Stimulated activated CD8-positive, alpha-beta memory T cell treated with anti-CD3 and anti-CD28 coated beads, Interleukin-15, amount 100 ng/mL, for 24 hours (primary cell): ENCODE data around the gene CELA1.

ENCODE experiments used
- DNase-seq: peaks from one replicate; pipeline ENCODE4 v3.0.0-alpha.2; 2020; ENCODE audit warnings: low read depth

Gene CELA1

DNA sequence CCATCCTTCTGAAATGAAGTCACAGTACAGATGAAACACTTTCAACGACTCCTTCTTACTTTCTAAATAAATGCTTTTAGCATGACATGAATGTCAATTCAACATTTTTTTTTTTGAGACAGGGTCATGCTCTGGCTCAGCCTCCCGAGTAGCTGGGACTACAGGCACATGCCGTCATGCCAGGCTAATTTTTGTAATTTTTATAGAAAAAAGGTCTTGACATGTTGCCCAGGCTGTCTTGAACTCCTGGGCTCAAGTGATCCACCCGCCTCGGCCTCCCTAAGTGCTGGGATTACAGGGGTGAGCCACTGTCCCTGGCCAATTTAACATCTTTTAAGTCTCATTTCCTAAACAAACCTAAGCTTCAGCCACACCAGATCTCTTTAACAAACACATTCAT, 28.4 kb upstream of the CELA1 start:
- no peak for DNase-seq

DNA sequence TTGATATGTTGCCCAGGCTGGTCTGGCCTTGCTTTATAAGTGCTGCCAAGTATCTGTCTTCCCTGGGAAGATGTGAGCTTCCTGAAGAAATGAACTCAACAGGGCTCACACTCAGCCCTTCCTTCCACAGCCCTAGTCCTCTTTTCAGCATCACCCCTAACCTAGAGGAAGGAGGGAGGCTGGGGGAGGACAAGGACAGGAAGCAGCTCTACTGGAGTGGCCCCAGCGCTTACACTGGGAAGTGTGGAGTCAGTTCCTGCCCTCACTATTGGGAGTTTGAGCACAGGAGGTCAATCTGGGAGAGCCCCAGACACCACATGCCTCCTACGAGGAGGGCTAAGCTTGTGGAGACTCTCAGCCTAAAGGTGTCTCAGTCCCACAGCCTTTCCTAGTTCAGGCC, 27.9 kb upstream of the CELA1 start:
- no peak for DNase-seq

DNA sequence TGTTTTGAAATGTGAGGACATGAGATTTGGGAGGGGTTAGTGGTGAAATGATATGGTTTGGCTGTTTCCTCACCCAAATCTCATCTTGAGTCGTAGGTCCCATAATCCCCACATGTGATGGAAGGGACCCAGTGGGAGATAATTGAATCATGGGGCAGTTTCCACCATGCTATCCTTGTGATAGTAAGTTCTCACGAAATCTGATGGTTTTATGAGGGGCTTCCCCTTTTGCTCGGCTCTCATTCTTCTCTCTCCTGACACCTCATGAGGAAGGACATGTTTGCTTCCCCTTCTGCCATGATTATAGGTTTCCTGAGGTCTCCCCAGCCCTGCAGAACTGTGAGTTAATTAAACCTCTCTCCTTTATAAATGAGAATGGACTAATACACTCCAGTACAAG, 26.7 kb upstream of the CELA1 start:
- no peak for DNase-seq

DNA sequence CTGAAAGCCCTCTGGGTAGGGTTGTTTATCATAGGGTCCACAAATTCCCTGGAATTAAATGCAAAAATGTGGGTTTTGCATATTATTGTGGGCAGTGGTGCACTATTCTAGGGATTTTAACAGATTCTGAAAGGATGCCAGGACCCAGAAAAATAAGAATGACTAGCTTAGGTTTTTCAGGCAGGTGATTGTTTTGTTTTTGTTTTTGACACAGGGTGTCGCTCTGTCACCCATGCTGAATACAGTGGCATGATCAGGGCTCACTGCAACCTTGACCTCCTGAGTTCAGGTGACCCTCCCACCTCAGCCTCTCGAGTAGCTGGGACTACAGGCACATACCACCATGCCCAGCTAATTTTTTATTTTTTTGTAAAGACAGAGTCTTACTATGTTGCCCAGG, 25.5 kb upstream of the CELA1 start:
- DNase-seq = no peak

DNA sequence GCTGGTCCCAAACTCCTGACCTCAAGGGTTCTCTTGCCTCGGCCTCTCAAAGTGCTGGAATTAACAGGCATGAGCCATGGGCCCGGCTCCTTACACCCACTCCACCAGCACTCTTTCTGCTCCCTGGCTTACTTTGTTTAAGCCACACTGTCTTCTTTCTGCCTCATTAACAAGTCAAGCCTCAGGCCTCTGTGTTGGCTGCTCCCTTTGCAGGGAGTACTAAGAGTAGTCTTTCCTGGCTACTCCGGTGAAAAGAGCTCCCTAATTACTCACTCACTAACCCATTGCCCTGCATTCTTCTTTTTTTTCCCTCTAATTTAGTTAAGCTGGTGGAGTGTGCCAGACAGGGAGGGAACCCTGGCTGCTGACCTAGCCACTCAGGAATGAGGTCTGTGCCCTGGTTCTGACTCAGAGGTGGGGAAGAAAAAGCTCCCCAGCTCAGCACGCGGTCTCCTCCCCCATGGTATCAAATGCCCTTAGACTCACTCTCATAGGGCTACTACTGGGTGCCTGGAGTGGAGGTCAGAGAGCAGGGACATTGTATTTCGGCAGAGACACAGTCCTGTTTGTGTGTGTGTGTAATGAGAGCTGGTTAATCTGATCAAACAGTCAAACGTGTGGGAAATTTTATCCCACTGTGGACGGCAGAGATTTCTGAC, 24.9 kb upstream of the CELA1 start:
- DNase-seq = no peak

DNA sequence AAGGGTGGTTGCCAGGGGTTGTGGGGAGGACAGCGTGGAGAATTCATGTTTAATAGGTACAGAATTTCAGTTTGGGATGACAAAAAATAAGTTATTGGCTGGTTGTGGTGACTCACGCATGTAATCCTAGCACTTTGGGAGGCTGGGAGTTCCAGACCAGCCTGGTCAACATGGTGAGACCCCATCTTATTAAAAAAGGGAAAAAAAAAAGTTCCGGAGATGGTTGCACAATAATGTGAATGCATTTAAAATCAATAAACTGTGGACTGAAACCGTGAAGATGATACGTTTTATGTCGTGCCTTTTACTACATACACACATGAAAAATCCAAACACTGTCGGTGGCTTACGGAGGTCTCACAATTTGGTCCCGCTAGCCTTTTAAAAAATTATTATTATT, 24.2 kb upstream of the CELA1 start:
- no peak for DNase-seq

DNA sequence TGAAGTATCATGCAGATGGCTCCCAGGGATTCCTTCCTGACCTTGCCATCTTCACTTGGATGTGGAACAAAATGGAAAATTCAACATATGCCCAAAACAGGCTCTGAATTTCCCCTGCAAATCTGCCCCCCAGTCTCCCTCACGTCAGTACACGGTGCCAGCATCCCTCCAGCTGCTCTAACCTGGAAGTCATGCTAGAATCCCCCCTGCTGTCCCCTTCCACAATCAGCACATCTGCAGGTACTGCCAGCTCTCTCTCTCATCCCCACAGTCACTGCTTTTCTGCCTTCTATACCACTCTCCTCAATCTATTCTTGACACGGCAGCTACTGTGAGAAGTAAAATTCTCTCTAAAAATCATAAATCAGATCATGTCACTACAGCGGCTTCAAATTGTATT, 23.1 kb upstream of the CELA1 start:
- DNase-seq = no peak

DNA sequence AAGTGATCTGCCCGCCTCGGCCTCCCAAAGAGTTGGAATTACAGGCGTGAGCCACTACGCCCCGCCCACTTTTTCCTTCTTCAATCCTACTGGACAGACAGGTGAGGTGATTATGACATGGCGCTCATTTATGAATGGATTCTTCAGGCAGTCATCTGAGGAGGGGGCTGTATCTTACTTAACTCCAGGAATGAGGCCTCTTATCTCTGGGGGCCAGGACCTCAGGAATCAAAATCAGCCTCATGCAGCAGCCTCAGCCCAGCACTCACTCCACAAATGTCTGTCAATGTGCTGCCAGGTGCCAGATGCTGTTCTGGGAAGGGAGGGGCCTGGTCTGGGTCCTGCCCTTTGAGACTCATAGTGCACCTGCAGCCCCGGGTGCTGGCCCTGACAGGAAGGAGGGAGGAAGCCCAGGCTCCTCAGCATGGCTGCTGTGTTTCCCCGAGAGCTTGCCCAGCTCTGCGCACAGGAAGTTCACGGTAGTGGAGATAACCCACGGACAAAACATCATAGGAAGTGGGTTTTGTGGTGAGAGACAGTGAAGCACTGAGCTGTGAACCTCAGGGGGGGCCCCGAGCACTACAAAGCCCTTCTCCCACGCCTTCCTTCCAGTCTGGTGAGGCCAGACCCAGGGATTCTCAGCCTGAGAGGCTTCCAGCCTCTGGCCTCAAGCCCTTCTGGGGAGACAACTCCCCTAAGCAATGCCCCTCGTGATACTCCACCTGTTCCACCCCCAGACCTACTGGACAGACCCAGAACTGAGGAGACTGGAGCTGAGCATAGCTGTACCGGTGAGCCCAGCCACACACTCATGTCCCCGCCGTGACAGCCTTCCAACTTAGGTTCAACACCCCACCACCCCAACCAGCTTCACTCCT, 22.4 kb upstream of the CELA1 start:
- DNase-seq = peak; percentile 48

DNA sequence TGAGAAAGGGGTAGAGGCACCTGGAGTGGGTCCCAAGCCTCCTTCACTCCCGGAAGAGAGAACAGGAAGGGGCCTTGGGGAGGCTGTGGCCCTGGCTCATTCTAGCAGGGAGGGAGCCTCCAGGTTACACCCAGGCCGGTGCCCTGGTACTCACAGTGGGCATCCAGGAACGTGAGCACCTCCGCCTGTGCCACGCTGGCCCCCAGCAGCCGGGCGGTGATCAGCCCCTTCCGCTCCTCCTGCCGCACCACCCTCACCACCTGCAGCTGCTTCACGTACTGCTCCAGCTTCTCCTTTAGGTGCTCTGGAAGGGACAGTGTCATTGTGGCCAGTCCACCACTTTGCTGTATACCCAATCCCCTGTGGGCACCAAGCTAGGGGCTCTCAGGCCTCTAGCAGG, 18.8 kb upstream of the CELA1 start:
- DNase-seq = no peak

DNA sequence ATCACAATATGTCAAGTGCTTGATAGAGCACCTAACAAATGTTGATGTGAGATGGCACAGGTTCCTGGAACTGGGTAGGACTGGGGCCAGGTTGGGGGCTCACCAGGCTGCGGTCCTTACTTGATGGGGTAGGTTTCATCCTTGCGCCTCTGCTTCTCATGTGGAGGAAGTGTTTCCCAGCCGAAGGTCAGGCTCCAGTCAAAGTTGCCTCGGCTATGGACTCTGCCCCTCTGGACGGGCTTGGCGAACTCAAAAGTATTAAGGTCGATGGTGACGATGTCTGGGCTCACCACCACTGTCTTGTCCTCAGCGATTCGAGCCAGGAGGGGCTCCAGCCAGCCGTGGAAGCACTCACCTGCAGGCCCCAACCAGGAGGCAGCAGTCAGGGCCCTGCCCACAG, 17.5 kb upstream of the CELA1 start:
- DNase-seq = no peak

DNA sequence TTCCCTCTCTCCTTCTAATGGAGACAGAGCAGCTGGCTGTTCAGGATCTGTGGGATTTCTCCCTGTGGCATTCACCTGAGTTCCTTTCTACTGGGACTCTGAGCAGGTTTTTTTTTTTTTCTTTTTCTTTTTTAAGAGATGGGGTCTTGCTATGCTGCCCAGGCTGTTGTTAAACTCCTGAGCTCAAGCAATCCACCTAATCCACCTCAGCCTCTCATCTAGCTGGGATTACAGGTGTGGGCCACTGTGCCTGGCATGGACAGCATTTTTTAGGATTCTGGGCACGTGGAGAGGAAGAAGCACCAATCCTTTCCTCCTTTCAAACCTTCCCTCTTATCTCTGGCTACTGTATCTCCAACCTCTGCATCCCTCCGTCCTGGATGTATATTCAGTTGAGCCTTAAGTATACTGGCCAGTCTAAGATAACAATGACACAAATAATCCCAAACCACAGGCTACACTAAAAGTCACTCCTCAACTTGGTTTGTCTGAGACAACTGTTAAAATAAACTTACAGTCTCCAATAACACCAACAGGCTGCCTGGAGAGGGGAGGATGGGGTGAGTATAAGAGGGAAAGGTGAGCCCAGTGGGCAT, 16.4 kb upstream of the CELA1 start:
- no peak for DNase-seq

DNA sequence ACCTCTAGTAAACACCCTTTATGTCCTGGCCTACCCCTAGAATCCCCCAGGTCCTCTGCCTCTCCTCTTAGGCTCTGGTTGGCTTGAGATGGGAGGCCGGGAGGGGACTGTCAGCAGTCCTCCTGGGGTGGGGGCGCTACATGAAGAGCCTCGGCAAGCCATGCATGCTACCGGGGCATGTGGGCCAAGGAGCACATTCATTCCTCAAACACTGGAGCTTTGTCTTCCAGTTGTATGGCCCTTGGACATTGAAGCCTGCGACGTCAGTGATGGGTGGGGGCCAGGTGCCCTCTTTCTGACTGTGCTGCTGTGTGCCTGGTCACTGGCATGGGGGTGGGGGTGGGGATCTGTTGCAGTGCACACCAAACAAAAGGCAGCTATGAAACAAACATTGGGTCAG, 15.8 kb upstream of the CELA1 start:
- DNase-seq = no peak

DNA sequence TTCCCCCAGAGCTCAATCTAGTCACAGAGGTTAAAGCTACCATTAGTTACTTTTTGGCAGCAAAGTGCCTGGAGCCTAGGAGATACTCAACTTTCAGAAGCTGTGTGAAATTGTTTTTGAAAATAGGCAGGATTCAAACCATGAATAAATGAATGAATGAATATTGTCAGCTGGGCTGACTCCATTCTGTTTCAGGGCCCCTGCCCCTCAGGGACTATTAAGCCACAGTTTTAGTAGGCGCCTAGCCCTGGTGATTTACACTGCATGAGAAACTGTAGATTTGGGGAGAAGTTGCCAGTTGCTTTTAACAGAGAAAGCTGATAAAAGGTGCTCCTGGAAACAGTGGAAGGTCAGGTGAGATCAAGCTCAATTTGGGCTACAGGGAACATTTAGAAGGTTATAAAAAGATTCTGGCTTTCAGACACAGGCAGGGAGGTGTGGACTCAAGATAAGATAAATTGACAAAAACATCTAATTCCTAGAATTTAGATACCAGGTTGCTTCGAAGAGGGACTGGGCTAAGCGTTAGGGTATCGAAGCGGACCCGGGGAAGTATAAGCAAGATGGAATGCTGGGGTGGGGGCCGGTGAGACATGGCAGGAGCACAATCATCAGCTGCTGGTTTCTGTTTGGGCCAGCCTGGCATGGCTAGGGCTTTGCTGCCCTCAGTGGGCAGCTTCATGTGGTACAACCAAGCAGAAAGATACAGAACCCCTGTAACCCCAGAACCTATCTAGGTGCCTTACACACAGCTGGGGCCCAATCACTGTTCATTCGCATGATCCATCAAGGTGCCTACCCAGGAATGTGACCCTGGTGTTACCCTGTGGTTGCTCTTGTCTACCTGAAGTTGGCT, 14.9 kb upstream of the CELA1 start:
- no peak for DNase-seq

DNA sequence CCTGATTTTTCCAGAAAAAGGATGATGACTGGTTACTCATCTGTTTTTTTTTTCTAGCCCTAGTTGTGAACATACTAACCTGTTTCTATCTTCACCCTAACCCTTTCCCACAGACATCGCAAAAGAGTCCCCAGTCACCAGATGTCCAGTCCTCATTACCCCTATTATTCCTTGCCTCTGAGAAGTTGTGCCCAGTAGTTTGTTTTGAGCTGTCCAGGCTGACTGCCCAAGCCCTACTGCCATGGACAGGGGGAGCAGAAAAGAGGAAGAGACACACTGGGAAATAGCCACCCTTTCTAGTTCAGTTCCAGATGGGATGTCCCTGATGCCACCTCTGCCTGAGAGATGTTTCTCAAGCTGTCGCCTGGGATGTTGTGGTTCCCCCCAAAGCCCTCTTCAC, 13.8 kb upstream of the CELA1 start:
- no peak for DNase-seq

DNA sequence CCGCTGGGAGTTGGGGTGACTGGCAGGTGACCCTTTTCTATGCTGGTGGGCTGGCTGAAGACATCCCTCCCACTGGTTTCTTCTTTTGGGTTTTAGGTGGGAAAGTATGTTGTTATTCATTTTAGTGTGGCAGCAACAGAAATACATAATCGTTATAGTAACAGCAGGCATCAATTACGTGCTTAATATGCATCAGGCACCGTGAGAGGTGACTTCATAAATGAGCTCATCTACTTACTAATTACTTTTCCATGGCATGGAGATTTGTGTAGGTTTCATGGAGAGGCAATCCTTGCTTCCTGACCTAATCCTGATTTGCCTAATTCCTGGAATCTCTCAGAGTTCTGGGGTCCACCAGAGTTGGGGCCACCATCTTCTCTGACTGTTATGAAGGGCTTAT, 13.4 kb upstream of the CELA1 start:
- DNase-seq = no peak

DNA sequence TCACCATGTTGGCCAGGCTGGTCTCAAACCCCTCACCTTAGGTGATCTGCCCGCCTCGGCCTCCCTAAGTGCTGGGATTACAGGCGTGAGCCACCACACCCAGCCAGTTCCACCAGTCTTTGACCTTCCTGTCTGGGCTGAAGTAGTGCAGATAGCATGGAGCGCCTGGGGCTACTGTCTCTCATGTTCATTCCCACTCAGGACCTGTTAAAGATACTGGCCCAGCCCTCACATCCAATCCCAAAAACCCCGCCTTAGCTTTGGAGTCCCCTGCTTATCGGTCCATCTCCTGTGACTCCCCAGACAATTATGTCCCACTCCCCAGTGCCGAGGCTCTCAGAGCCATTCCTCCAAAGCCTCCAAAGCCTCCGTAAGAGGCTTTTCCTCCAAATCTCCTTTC, 12.0 kb upstream of the CELA1 start:
- no peak for DNase-seq

DNA sequence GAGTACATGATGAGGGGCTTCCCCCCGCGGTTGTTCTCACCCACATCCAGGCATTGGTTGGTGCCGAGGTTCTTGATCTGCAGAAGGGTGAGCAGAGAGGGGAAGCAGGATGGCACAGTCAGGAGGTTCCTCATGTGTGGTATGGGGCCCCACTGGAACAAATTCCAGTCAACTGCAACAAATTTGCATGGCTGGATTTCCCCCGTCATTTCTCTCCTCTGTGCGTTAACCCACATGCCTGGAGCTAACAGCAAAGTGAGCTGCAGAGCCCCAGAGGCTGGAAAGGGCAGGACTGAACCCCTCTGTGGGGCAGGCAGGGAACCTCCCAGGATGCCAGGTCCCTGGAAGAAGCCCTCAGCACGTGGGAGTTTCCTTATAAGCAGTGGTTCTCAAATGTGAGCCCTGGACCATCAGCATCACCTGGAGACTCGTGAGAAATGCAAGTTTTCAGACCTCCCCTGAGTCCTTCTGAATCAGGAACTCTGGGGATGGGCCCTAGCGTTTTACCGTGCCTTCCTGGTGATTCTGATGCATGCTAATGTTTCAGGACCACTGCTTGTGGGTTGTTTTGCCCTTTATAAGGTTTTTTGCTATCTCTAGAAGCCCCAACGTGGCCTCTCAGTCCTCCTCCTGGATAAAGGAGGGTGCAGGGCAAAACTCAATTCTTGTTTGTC, 11.0 kb upstream of the CELA1 start:
- DNase-seq = no peak

DNA sequence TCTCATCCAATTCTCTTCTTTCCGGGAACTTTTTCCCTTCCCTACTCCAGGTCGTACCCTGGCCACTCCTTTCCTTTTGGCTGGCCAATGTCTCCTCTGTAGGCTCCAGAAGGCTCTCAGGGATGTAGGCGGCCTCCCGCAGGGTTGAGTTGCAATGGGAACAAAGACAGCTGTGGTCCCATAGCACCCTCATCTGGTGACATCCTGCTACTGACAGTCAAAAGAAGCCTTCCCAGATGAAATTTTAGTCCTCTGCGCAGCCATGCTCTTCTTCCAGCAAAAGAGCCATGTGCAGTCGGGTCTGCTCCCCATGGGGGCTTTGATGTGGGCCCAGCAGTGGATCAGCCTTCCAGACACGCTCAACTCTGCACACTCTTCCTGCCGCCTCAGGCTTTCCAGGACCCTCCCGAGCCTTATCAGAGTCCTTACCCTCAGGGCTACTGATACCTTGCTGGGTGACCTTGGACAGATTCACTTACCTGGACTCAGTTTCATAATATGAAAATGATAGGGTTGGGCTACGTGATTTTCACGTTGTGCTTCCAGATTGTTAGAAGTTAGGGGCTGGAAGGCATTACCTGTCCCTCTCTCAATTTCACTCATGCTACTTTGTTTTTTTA, 5.5 kb upstream of the CELA1 start:
- no peak for DNase-seq

DNA sequence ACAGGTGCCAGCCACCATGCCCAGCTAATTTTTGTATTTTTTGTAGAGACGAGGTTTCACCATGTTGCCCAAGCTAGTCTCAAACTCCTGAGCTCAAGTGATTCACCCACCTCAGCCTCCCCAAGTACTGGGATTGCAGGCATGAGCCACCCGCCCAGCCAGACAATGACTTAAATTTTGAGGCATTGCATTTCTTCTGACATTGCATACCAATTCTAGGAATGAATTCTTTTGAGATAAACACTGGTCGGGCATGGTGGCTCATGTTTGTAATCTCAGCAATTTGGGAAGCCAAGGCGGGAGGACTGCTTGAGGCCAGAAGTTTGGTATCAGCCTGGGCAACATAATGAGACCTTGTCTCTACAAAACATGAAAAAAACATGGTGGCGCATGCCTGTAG, 2.5 kb upstream of the CELA1 start:
- DNase-seq = no peak

DNA sequence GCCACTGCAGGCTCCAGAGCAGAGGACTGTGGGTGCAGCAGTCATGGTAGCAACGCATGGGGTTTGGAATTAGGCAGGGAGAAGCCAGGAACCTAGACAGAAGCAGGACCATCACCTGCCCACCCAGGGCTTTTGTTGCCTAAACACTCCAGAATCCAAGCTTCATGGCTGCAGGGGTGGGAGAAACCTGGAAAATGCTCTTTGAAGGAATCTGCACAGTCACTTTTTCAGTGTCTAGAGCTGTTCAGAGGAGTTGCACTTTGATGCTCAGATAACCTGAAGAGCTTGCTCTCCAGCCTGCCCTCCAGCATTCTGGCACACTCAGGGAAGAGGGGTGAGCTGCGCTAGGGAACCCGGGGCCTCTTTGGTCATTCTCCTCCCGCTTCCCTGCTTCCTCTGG, 1.6 kb upstream of the CELA1 start:
- DNase-seq = no peak

DNA sequence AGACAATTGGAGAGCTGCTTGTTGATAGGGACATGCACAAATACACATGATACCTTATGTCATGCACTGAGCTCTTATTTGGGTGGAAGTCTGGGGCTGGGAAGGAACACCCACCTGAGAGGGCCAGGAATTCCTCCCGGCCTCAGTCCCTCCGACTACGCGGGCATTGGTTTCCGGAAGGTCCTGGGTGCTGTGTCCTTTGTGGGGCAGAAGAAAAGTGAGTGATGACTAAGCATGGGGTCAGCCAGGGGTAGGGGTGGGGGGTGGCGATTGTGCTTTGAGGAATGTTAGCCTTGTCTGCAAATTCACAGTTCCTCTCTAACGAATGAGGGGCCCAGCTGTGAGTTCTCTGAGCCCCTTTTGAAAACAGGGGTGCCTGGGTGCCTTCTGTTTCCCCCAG, 798 bp downstream of the CELA1 start:
- no peak for DNase-seq

DNA sequence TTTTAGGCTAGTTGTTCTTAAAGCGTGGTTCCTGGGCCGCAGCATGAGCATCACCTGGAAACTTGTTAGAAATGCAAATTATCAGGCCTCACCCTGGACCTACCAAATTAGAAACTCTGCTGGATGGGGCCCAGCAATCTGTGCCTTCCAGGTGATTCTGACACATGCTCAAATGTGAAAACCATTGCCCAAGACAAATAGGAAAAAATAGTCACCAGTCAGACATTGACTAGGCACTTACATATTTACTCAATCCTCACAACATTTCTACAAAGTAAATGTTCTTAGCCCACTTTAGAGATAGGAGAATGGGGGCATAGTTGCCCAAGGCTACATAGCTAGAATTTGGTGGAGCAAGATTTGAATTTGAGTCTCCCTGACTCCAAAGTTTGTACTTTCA, 3.3 kb downstream of the CELA1 start:
- no peak for DNase-seq
